ENCODE results near the gene TNIP2. TPM values are rescaled to one million over a fixed set of nuclear protein-coding genes. Genes with fewer than 3 reads are reported as not detected.

The TNIP2 gene
- total and polyA plus RNA-seq, 2 of the 8 experiments (the other 6 are each of a cell fraction or from before 2014, with no cell fraction given) = 23.7 to 37.7 TPM

- no peak for TF ChIP-seq CHD7 (IDR thresholded peaks at IDR 0.05; ENCODE audit: insufficient replicate concordance, low read length)
- no peak for TF ChIP-seq SAP30 (IDR thresholded peaks at IDR 0.05; ENCODE audit: insufficient read depth, insufficient replicate concordance, low read length)
- no peak for TF ChIP-seq POLR2A (IDR thresholded peaks at IDR 0.05; ENCODE audit: control extremely low read depth in 1 of 2, low read depth in 2 of 2, low read length in 2 of 2)
- TF ChIP-seq POLR2AphosphoS5 (IDR thresholded peaks at IDR 0.05; ENCODE audit: low read depth, low read length) = no peak
- no peak for TF ChIP-seq POU5F1 (IDR thresholded peaks at IDR 0.05; ENCODE audit: low read depth, low read length)
- no peak for TF ChIP-seq CREB1 (IDR thresholded peaks at IDR 0.05)
- TF ChIP-seq CTBP2 (IDR thresholded peaks at IDR 0.05; ENCODE audit: borderline replicate concordance, insufficient read depth, insufficient read length, low read length) = no peak
- TF ChIP-seq SIRT6 (IDR thresholded peaks at IDR 0.05; ENCODE audit: low read length) = no peak
- TF ChIP-seq HDAC2 (IDR thresholded peaks at IDR 0.05; ENCODE audit: borderline replicate concordance in 1 of 2, low read depth in 2 of 2, low read length in 2 of 2) = no peak
- no peak for TF ChIP-seq BCL11A (IDR thresholded peaks at IDR 0.05; ENCODE audit: low read depth in 2 of 2, low read length in 2 of 2)
These were observed 9.9 kb downstream of the TNIP2 start (continued) for GRCh38 chr4:2745981-2746806.
